Transverse colon (tissue), 4 donors: ENCODE measurements around the gene BRINP2.

Source experiments
- CTCF ChIP-seq, 5 experiments: fragments of 200-600 bp in 3 of 5; fragments of 450-650 bp in 2 of 5; sonication (generic) in 3 of 5; IDR thresholded peaks; 1 replicate in 2 of 5; 2 replicates in 3 of 5; pipeline ENCODE4 v1.5.1; 2016 to 2017; ENCODE audit warnings: antibody characterized with exemption in 5 of 5, inconsistent platforms in 3 of 5, mild to moderate bottlenecking in 2 of 5, moderate library complexity in 1 of 5
- EP300 ChIP-seq: sonication (generic); formaldehyde crosslinking; IDR thresholded peaks from one replicate; pipeline ENCODE4 v1.6.1; 2017; ENCODE audit warnings: antibody characterized with exemption, low read depth
- POLR2A ChIP-seq: fragments of 450-650 bp; IDR thresholded peaks from one replicate; pipeline ENCODE4 v1.6.1; 2016; ENCODE audit warnings: antibody characterized with exemption, mild to moderate bottlenecking, moderate library complexity
- POLR2AphosphoS5 ChIP-seq, 3 donors: sonication (generic); formaldehyde crosslinking; IDR thresholded peaks; one replicate each; pipeline ENCODE4 v1.6.1; 2016; ENCODE audit warnings: antibody characterized with exemption in 3 of 3

GRCh38 chr1:177170756-177171535 lies at the start of gene BRINP2:
- no peak for TF ChIP-seq POLR2AphosphoS5 (IDR thresholded peaks at IDR 0.05)
- no peak for TF ChIP-seq EP300
- no peak for TF ChIP-seq CTCF (IDR thresholded peaks at IDR 0.05)
- TF ChIP-seq POLR2A, result no peak
